ENCODE data around the gene CNTN6.

The CNTN6 gene

GRCh38 chr3:1172644-1173043, 79.8 kb downstream of the CNTN6 start:
- no peak for DNase-seq (ENCODE audit: low read depth in 2 of 2)

GRCh38 chr3:1179146-1179545, 86.3 kb downstream of the CNTN6 start:
- no peak for DNase-seq (ENCODE audit: low read depth in 2 of 2)

DNA sequence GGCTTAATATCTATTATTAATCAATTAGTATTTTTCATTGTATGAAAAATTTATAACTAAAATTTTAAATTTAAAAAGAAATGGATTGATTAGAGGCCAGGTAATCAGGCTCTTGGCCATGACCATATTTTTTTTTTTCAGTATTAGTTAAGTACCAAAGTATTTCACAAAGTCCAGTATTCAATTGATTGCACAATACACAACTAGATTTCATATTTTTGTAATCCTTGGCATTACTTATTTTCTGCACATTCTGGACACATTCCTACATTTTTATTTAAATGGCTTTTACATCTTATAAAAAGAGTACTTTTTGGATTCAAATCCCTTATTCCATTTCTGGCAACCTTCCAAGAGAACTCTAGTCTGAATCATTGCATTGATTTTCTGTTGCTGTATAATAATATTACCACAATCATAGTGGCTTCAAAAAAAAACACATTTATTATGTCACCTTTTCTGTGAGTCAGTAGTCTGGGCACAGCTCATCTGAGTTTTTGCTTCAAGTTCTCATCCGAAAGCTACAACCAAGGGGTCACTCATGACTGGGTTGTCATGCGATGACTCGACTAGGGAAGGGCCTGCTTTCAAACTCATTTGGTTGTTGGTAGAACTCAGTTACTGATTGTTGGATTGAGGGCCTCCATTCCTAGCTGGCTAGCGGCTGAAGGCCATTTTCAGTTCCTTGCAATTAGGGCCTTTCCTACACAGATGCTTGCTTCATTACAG, 90.7 kb downstream of the CNTN6 start:
- DNase-seq (ENCODE audit: low read depth in 2 of 2): no peak

GRCh38 chr3:1190569-1190968, 97.7 kb downstream of the CNTN6 start:
- no peak for DNase-seq (ENCODE audit: low read depth in 2 of 2)

DNA sequence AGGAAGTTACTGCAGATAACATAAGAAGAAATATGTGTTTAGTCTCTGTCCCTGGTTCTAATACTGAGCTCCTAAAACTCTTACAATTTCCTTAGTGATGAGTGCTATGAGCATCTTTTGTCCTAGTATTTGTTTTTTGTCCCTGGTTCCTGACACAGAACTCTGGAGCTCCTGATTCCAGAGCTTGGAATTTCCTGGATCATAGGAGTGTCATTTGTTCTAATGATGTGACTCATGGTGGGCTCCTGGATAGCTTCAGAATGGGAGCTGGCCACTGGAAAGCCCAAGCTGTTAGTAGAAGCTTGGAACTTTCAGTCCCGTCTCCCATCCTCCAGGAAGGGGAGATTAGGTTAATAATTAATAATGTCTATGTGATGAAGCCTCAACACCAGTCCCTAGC, 98.2 kb downstream of the CNTN6 start:
- DNase-seq (ENCODE audit: low read depth in 2 of 2): no peak

- no peak for DNase-seq (ENCODE audit: low read depth in 2 of 2)
These were observed 103.1 kb downstream of the CNTN6 start for GRCh38 chr3:1195947-1196346.

DNA sequence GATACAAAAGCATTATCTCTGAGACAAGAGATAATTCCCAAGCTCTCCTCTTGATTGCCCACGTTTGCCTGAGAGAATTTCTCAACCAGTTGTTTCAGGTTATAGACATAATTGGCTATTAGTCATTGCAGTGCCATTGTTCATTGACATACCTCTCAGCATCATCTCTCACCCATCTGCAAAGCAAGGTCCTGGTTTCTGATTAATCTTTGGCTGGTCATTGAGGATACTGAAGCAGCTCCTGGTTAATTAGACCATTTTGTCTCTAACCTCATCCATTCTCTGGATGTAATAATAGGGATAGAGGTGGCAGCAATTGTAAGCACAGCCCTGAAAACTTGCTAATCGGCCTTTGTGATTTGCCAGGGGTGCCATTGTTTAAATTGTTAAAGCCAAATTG, 104.2 kb downstream of the CNTN6 start:
- DNase-seq (ENCODE audit: low read depth in 2 of 2): no peak

GRCh38 chr3:1200371-1200770, 107.5 kb downstream of the CNTN6 start:
- no peak for DNase-seq (ENCODE audit: low read depth in 2 of 2)

GRCh38 chr3:1207904-1208303, 115.1 kb downstream of the CNTN6 start:
- DNase-seq (ENCODE audit: low read depth in 2 of 2): no peak

GRCh38 chr3:1214933-1215332, 122.1 kb downstream of the CNTN6 start:
- DNase-seq (ENCODE audit: low read depth in 2 of 2): no peak

DNA sequence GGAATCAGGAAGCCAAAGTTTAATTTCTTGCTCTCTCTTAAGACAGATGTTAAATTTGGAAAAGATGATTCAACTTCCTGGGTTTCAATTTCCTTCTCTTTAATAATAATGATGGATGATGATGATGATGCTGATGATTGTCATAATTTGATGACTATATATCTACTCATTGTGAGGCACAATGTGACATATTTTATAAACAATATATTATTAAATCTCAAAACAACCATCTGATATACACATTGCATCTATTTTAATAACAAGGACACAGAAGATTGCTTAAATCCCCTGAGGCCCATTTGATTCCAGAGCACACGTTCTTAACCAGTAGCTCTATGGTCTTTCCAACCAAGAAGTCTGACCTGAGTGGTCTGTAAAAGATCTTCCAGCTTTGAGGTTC, 124.0 kb downstream of the CNTN6 start:
- DNase-seq (ENCODE audit: low read depth in 2 of 2): no peak

GRCh38 chr3:1227111-1227510, 134.3 kb downstream of the CNTN6 start:
- no peak for DNase-seq (ENCODE audit: low read depth in 2 of 2)

DNA sequence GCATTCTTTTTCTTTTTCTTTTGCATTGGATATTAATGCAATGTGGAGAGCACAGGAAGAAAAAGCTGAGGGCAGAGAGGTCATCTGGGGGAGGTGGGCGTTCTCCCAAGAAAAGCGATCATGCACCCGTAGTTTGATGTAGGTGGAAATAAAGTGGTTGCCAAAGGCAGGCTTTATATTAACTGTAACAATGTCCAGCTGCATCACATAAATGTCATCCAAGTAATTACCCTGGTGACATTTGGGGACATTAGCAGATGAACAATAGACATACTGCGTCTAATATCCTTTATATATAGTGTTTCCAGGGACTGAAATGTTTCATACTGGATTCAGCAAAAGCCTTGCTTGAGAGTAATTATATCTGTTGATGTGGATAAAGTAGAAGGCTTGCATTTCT, 135.5 kb downstream of the CNTN6 start:
- DNase-seq (ENCODE audit: low read depth in 2 of 2): no peak

DNA sequence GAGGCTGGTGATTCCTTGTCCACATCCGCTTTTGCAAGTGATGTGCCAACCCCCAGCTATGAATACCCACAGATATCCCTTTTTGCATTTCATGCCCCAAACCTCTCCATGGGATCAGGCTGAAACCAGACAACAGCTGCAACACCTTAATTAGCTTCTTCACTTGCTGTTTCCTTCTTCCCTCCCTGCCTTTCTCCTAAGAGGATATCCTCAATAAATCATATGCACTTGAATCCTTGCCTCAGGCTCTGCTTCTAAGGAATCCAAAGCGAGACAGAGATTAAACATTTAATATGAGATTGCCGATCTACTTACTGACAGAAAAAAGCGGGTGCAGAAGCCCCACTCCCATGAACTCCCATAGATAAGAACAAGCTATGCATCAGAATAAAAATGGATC, 138.1 kb downstream of the CNTN6 start:
- no peak for DNase-seq (ENCODE audit: low read depth in 2 of 2)

GRCh38 chr3:1232276-1232675, 139.5 kb downstream of the CNTN6 start:
- no peak for DNase-seq (ENCODE audit: low read depth in 2 of 2)

DNA sequence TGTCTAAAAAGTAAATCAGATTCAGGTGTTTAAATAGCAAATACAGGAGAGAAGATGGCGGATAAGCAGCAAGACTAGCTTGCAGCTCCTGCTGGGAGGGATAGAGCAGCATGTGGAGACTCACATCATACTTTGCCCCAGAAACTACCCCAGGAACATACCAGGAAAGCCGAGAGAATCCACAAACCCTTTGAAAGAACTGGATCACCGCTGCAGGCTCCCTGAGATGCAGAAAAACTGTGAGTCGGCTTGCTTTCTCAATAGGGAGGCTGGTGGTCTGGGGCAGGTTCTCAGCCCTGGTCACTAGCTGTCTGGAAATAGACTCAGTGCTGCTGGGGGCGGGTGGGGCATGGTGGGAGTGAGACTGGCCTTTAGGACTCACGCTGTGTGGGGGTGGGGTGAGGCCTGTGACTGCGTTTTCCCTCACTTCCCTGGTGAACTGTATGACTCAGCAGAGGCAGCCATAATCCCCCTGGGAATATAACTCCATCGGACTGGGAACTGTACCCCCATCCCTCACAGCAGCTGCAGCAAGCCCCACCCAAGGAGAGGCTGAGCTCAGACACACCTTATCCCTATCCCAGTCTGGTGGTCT, 142.8 kb downstream of the CNTN6 start:
- no peak for DNase-seq (ENCODE audit: low read depth in 2 of 2)

DNA sequence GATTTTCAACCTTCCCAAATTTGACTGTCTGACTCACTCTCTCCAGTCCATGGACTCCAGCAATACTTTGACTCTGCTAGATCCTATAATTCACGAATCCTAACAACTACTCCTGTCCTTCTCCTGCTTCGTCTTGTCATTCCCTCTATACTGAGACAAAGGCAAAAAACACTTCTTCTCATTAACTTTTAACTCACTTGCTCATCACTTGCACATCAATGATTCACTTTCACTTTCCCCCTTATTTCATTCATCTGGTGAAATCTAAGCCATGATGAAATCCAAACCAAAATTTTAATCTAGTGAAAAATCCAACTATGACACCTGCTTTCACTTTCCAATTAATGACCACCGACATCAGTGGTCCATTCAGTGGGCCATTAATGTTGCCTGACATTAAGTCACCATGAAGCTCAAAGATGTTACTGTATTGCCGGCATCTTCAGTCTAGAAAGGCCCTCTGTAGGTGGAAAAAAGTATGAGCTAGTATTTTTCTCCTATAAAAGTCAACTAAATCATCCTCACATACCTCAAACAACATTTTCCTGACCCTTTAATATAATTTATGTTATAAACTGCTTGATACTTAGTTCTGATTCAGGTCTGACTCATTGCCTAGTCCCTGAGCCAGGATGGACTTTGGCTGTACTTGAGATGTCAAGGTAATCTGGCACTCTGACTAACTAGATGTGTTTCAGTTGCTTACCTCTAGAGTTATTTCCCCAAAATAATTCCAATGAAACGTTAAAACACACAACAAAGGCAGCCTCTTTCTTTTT, 158.6 kb downstream of the CNTN6 start:
- no peak for DNase-seq (ENCODE audit: low read depth in 2 of 2)

- no peak for DNase-seq (ENCODE audit: low read depth in 2 of 2)
These were observed 159.2 kb downstream of the CNTN6 start for GRCh38 chr3:1252061-1252430.

GRCh38 chr3:1262246-1262645, 169.4 kb downstream of the CNTN6 start:
- no peak for DNase-seq (ENCODE audit: low read depth in 2 of 2)

DNA sequence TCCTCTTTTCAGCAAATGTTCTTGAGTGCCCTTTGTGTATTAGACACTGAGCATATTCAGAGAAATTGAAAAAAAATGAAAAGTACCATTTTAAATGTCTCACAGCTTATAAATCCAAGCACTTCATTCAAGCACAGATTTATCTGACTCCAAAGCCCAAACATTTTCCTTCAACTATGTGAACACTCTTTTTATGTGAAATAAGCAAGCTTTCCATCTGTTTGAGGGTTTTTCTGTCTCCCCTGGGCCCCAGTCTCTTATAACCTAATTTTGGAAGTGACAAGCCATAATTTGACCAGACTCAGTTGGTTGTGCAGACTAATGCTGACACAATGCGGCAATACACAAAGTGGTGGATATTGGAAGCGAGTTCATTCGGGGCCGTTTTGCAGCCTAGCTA, 170.3 kb downstream of the CNTN6 start:
- DNase-seq (ENCODE audit: low read depth in 2 of 2): no peak

DNA sequence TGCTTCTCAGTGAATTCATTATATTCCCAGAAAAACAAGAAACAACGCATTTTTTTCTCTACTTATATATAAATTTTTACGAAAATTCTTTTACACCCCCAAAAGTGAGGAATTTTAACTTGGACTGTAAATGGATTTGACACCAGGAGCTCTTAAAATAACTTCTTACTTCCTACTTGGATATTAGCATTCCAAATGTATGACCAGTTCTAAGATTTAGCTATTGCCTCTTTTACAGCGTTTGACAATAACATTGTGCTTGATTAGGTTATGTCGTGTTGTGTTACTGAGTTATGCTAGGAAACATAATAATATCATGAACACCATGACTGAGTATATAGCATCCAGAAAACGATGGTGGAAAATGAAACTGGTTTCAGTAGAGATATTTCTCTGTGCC, 177.0 kb downstream of the CNTN6 start:
- no peak for DNase-seq (ENCODE audit: low read depth in 2 of 2)

- DNase-seq (ENCODE audit: low read depth in 2 of 2): no peak
These were observed 179.9 kb downstream of the CNTN6 start for GRCh38 chr3:1272546-1273265.

All from stimulated activated CD4-positive, alpha-beta T cell treated with anti-CD3 and anti-CD28 coated beads, Interleukin-12 subunit alpha, Interleukin-12 subunit beta, amount 100 ng/mL, for 24 hours (primary cell).